Measurements from ENCODE around the gene TEX19. TPM values are rescaled to one million over a fixed set of nuclear protein-coding genes. Genes with fewer than 3 reads are reported as not detected.

Gene TEX19
- total RNA-seq, 1 experiment from 2014 or later, result 0.21 TPM

GRCh38 chr17:82365606-82366295, 6.7 kb downstream of the TEX19 start:
- CTCF ChIA-PET, result no interaction called here

GRCh38 chr17:82366749-82367148, 7.7 kb downstream of the TEX19 start:
- DNase-seq (ENCODE audit: low read depth, low spot score), result no peak
- TF ChIP-seq REST (IDR thresholded peaks at IDR 0.05; ENCODE audit: insufficient read depth in 1 of 2, low read depth in 2 of 2, low read length in 1 of 2) (no peak), SIN3A (IDR thresholded peaks at IDR 0.05; ENCODE audit: borderline replicate concordance, insufficient read depth, low read depth, low read length) (no peak), POLR2AphosphoS5 (IDR thresholded peaks at IDR 0.05; ENCODE audit: low read depth, low read length) (no peak), CTCF (IDR thresholded peaks at IDR 0.05) (no peak), TCF7L2 (IDR thresholded peaks at IDR 0.05; ENCODE audit: low read depth, low read length) (no peak)
- ChIA-PET POLR2A (no interaction called here), CTCF (no interaction called here)
- no peak for ATAC-seq
- in situ Hi-C loops (cut with HindIII; ENCODE audit: low pct_unique_long_range_greater_than_20kb, low sequenced_read_pairs) (no loop called here), intact Hi-C loops (cut with micrococcal nuclease; ENCODE audit: unreplicated experiment) (no loop called here)
- Histone ChIP-seq H3K9me3 (ENCODE audit: control insufficient read depth, insufficient read depth, low read depth, low read length) (no peaks in the 10 kb centered on the region), H3K27ac (ENCODE audit: low read length) (no peak overlapping the region), H3K4me1 (ENCODE audit: control insufficient read depth, insufficient read depth, low read length) (no peaks in the 10 kb centered on the region), H3K27me3 (ENCODE audit: control insufficient read depth, insufficient read depth, low read length) (no peaks in the 10 kb centered on the region), H3K4me3 (ENCODE audit: low read depth in 2 of 2, low read length in 2 of 2) (no peak overlapping the region), H3K36me3 (ENCODE audit: control insufficient read depth, insufficient read depth, low read length) (no peaks in the 10 kb centered on the region)
- no TSS peak for BruUV-seq (replicated peaks)

More at GRCh38 chr17:82365606-82366295, 6.7 kb downstream of the TEX19 start:
- Histone ChIP-seq H3K27ac (ENCODE audit: low read length) (no peak overlapping the region), H3K4me3 (ENCODE audit: low read depth in 2 of 2, low read length in 2 of 2) (no peak overlapping the region), H3K9me3 (ENCODE audit: control insufficient read depth, insufficient read depth, low read depth, low read length) (no peaks in the 10 kb centered on the region), H3K4me1 (ENCODE audit: control insufficient read depth, insufficient read depth, low read length) (no peaks in the 10 kb centered on the region), H3K36me3 (ENCODE audit: control insufficient read depth, insufficient read depth, low read length) (no peaks in the 10 kb centered on the region), H3K27me3 (ENCODE audit: control insufficient read depth, insufficient read depth, low read length) (no peaks in the 10 kb centered on the region)
- TF ChIP-seq CTCF (IDR thresholded peaks at IDR 0.05), result no peak
- no peak for TF ChIP-seq SIN3A (IDR thresholded peaks at IDR 0.05; ENCODE audit: borderline replicate concordance, insufficient read depth, low read depth, low read length)
- no peak for TF ChIP-seq TCF7L2 (IDR thresholded peaks at IDR 0.05; ENCODE audit: low read depth, low read length)
- no peak for TF ChIP-seq POLR2AphosphoS5 (IDR thresholded peaks at IDR 0.05; ENCODE audit: low read depth, low read length)
- no peak for DNase-seq (ENCODE audit: low read depth, low spot score)
- ATAC-seq, result no peak
- no TSS peak for BruUV-seq (replicated peaks)
- in situ Hi-C loops (cut with HindIII; ENCODE audit: low pct_unique_long_range_greater_than_20kb, low sequenced_read_pairs), result no loop called here
- POLR2A ChIA-PET, result no interaction called here
- intact Hi-C loops (cut with micrococcal nuclease; ENCODE audit: unreplicated experiment), result no loop called here
